Uterus (tissue), 4 donors: ENCODE measurements around the gene KIF26B. TPM values are rescaled to one million over a fixed set of nuclear protein-coding genes. Genes with fewer than 3 reads are reported as not detected.

Experiments used
- DNase-seq, 2 donors: peaks; one replicate each; pipeline ENCODE4 v3.0.0-alpha.2; 2019 to 2020
- H3K27ac ChIP-seq, 2 donors: fragments of 200-600 bp; sonication (generic); 1 replicate in 1 of 2; 2 replicates in 1 of 2; pipeline ENCODE4 v1.5.1; 2016 to 2018
- H3K27me3 ChIP-seq, 2 donors: fragments of 200-600 bp; sonication (generic); one replicate each; pipeline ENCODE4 v1.5.1; 2018 to 2019; ENCODE audit warnings: control low read depth in 1 of 2
- H3K36me3 ChIP-seq, 2 donors: fragments of 200-600 bp; sonication (generic); one replicate each; pipeline ENCODE4 v1.5.1; 2019; ENCODE audit warnings: control low read depth in 1 of 2
- H3K4me1 ChIP-seq, 2 donors: fragments of 200-600 bp; sonication (generic); one replicate each; pipeline ENCODE4 v1.5.1; 2018 to 2019; ENCODE audit warnings: control low read depth in 1 of 2
- H3K4me3 ChIP-seq, 2 donors: fragments of 200-600 bp; sonication (generic); 1 replicate in 1 of 2; 2 replicates in 1 of 2; pipeline ENCODE4 v1.5.1; 2018 to 2019; ENCODE audit warnings: mild to moderate bottlenecking in 1 of 2
- H3K9me3 ChIP-seq, 2 donors: fragments of 200-600 bp; sonication (generic); one replicate each; pipeline ENCODE4 v1.5.1; 2019; ENCODE audit warnings: control low read depth in 1 of 2
- CTCF ChIP-seq, 4 experiments: fragments of 200-600 bp in 2 of 4; fragments of 450-650 bp in 2 of 4; sonication (generic) in 2 of 4; IDR thresholded peaks; one replicate each; pipeline ENCODE4 v1.5.1; 2016 to 2019; ENCODE audit warnings: antibody characterized with exemption in 4 of 4, mild to moderate bottlenecking in 2 of 4, moderate library complexity in 1 of 4
- POLR2A ChIP-seq, 2 donors: fragments of 450-650 bp; IDR thresholded peaks; one replicate each; pipeline ENCODE4 v1.6.1; 2016; ENCODE audit warnings: antibody characterized with exemption in 2 of 2, mild to moderate bottlenecking in 1 of 2, moderate library complexity in 1 of 2
- intact Hi-C: fragments of 100-400 bp; cut with DNase I; formaldehyde crosslinking; loops from one replicate; pipeline ENCODE4 v1.15.1; 2023; ENCODE audit warnings: low total_unique reads
- total RNA-seq, 4 donors: library from RNA; depleted of rRNA in 3 of 4; stranded (reverse); fragments of >200 nt in 3 of 4; gene quantifications; one replicate each; pipeline versions ENCODE4 v1.1.0 to v1.2.4, GENCODE V29; 2014 to 2023
- donor health status: DM: yes; HTN: yes; CAD: no.

The KIF26B gene
- total RNA-seq, 4 donors from 2014 or later: 0.27 to 17.4 (median 1.3) TPM; not detected in 1

GRCh38 chr1:245578308-245578707 lies 423.5 kb downstream of the KIF26B start:
- Histone ChIP-seq H3K27ac (no peak overlapping the region), H3K4me1 (no peaks in the 10 kb centered on the region), H3K36me3 (no peaks in the 10 kb centered on the region), H3K4me3 (no peak overlapping the region), H3K27me3 (no peaks in the 10 kb centered on the region), H3K9me3 (no peaks in the 10 kb centered on the region)
- no peak for DNase-seq
- TF ChIP-seq CTCF (IDR thresholded peaks at IDR 0.05): no peak
- intact Hi-C loops: no loop called here

- H3K9me3 ChIP-seq: no peaks in the 10 kb centered on the region
- no peak overlapping the region for H3K27ac ChIP-seq
- no peaks in the 10 kb centered on the region for H3K4me1 ChIP-seq
- no peak for DNase-seq
- no peak for TF ChIP-seq CTCF (IDR thresholded peaks at IDR 0.05)
- TF ChIP-seq POLR2A (IDR thresholded peaks at IDR 0.05): no peak
- no peaks in the 10 kb centered on the region for H3K27me3 ChIP-seq
- intact Hi-C loops: no loop called here
- H3K36me3 ChIP-seq: no peaks in the 10 kb centered on the region
- no peak overlapping the region for H3K4me3 ChIP-seq
Observed at GRCh38 chr1:245578771-245579170, 424.0 kb downstream of the KIF26B start.

GRCh38 chr1:245579881-245580280 lies 425.1 kb downstream of the KIF26B start:
- Histone ChIP-seq H3K4me3 (no peak overlapping the region), H3K4me1 (no peaks in the 10 kb centered on the region), H3K36me3 (no peaks in the 10 kb centered on the region), H3K27me3 (no peaks in the 10 kb centered on the region), H3K27ac (no peak overlapping the region), H3K9me3 (no peaks in the 10 kb centered on the region)
- intact Hi-C loops: no loop called here
- DNase-seq: no peak
- TF ChIP-seq POLR2A (IDR thresholded peaks at IDR 0.05): no peak
- TF ChIP-seq CTCF (IDR thresholded peaks at IDR 0.05): no peak

GRCh38 chr1:245580651-245581050 lies 425.9 kb downstream of the KIF26B start:
- Histone ChIP-seq H3K4me1 (no peaks in the 10 kb centered on the region), H3K27me3 (no peaks in the 10 kb centered on the region), H3K27ac (no peak overlapping the region), H3K4me3 (no peak overlapping the region), H3K9me3 (no peaks in the 10 kb centered on the region), H3K36me3 (no peaks in the 10 kb centered on the region)
- TF ChIP-seq POLR2A (IDR thresholded peaks at IDR 0.05) (no peak), CTCF (IDR thresholded peaks at IDR 0.05) (no peak)
- no peak for DNase-seq
- intact Hi-C loops: no loop called here

- intact Hi-C loops: no loop called here
- DNase-seq: no peak
- Histone ChIP-seq H3K9me3 (no peaks in the 10 kb centered on the region), H3K36me3 (no peaks in the 10 kb centered on the region), H3K4me3 (no peak overlapping the region), H3K27me3 (no peaks in the 10 kb centered on the region), H3K27ac (no peak overlapping the region), H3K4me1 (no peaks in the 10 kb centered on the region)
- TF ChIP-seq POLR2A (IDR thresholded peaks at IDR 0.05) (no peak), CTCF (IDR thresholded peaks at IDR 0.05) (no peak)
Observed at GRCh38 chr1:245582026-245582425, 427.2 kb downstream of the KIF26B start.
